NCI-H1092 treated with DMSO at 0.1 percent for 48 hours (cell line): Measurements from ENCODE around the gene PITPNC1.

Experiments used
- DNase-seq: peaks from one replicate; lab custom pipeline; 2025; lab: John Stamatoyannopoulos, UW

PITPNC1 gene

DNA sequence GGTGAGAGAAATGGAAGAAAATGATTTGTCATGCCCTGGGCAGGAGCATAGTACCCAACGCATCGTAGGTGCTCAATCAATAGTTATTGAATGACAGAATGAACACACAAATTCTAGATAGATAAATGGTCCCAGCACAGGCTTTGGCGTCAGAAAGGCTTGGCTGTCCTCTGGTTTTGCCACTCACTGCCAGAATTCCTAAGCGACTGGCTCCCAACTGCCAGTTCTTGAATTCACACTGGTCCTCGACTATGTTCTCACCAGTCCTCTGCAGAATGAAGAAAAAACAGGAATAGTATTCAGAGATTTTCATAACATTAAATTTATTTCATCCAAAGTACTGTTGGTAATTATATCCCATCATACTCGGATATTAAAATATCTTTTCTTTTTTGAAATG lies 177.6 kb downstream of the PITPNC1 start:
- no peak for DNase-seq

DNA sequence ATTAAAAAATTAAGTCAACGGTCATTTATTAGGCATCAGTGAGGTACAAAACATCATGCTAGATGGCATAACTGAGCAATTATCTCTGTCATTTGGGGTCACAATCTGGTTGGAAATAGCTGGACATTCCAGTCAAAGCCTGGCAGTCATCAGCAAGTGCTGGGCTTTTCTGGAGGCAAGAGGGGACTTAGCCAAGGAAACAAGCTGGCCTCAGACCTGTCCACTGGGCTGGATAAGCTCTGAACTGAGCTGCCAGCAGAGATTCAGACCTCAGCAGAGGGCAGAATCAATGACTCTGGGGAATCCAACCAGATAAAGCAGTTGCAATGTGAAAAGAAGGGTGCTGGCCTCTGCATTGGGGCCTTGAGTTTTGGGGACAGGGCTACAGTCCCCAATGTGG lies 178.8 kb downstream of the PITPNC1 start:
- DNase-seq = no peak

DNA sequence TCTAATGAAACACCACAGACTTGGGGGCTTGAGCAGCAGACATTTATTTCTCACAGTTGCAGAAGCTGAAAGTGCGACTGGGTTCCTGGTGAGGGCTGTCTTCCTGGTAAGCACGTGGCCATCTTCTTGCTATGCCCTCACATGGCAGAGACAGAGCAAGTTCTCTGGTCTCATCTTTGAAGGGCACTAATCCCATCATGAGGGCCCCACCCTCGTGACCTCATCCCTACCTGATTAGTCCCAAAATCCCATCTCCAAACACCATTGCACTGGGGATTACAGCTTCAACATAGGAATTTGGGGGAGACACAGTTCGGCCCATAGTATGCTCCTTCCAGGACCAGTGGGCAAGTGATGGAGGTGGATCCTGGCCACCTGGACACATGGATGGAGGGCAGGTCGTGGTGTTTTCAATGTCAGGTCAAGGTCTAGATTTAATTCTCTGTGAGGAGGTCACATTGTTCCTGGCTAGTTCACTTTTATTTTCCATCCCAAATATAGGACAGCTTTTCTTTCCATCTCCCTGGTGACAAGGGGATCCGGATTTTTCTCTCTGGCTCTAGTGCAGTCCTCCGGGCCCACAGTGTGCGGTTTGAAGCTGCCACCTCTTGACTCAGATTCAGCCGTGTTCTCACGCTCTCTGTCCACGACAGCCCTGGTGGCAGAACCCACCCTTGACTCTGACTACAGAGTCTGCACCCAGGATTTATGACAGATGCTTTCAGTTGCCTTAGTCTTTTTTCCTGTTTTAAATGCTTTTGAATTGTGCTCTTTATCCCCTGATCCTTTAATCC lies 180.2 kb downstream of the PITPNC1 start:
- DNase-seq = no peak

DNA sequence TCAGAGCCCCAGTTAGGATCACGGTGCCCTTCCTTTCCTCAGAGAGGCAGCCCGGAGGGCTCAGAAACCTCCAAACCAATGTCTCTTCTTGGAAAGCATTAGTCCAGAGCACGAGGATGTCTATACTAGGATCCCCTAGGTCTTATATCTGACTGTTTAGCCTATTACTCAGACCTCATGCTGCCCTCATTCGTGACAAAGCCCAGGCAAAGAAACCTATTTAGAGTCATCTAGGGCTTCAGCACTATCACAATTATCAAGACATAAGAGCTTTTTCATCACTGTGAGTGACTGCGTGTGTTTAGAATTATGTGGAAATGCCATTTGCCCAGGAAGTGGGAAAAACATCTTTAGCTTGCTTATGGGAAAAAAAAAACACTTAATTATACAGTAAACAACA lies 180.8 kb downstream of the PITPNC1 start:
- no peak for DNase-seq

DNA sequence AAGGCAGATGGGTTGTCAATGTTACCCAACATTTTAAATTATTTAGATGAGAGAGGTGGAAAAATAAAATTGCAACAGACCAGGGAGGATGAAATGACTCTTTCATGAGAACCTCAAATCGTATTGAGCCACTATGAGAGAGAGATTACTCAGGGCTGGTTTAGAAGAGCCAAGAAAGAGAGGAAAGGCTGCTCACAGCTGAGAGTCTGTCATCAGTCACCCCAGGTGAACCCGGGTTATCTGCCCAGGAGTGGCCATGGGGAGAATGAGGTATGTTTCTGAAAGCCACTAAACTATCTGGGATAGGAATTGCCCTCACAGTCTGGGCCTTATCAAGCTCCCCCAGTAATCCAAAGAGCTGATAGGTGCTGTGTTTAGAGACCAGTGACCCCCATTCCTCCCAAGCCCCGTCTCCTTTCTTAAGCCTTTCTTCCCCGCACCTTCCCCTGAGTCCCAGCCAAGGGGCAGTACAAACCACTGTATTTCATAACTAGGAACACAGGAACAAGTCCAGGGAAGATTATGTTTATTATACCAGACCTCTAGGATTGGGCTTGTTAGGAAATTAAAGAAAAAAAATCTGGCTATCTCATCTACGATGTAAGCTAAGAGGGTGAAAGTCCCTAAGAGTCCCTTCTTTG lies 181.8 kb downstream of the PITPNC1 start:
- DNase-seq = no peak

DNA sequence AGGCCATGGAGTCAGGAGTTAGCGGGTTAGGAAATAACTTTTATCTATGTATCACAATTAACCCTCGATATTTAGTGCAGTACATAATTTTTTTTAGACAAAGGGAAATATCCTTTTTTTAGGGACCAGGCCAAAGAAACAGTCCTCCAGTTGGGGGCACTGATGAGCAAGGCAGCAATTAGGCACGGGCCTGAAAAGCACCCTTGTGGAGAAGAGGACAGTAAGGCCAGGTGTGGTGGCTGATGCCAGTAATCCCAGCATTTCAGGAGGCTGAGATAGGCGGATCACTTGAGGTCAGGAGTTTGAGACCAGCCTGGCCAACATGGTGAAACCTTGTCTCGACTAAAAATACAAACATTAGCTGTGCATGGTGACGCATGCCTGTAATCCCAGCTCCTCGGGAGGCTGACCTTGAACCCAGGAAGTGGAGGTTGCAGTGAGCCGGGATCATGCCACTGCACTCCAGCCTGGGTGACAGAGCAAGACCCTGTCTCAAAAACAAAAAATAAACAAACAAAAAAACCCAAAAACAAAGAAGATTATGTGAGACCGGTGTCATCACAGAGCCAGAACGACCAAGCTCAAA lies 182.4 kb downstream of the PITPNC1 start:
- no peak for DNase-seq

DNA sequence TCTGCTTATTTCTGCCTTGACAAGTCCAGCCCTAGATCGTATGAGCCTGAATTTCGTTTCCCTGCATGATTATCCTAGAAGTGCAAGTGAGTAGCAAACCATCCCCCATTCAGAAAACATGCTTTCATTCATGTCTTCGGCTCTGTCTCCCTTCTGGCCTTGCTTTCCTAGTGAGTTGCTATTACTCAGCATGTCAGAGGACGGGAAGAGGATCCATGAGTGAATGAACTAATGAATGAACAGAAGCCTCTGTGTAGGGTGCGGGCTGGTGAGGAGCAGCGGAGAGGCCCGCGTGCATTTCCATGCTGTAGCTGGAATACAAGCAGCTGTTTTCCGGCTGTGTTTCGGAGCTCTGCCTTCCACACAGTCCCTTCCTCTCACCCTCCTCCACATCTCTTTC lies 184.9 kb downstream of the PITPNC1 start:
- DNase-seq = no peak

DNA sequence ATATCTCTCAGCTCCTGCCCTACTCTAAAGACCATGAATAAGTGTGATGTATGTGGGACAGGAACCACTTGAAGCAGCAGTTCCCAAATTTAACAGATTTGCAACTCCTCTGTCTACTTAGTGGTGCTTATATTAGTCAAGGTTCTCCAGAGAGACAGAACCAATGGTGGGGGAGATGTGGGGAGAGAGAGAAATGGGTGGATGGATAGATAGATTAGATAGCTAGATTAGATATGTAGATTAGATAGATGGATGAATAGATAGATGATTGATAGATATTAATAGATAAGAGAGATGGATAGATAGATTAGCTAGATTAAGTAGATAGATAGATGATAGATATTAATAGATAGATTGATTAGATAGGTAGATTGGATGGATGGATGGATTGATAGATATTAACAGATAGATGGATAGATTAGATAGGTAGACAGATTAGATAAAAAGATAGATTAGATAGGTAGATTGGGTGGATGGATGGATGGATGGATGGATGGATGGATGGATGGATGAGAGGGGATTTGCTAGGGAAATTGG lies 186.7 kb downstream of the PITPNC1 start:
- no peak for DNase-seq

DNA sequence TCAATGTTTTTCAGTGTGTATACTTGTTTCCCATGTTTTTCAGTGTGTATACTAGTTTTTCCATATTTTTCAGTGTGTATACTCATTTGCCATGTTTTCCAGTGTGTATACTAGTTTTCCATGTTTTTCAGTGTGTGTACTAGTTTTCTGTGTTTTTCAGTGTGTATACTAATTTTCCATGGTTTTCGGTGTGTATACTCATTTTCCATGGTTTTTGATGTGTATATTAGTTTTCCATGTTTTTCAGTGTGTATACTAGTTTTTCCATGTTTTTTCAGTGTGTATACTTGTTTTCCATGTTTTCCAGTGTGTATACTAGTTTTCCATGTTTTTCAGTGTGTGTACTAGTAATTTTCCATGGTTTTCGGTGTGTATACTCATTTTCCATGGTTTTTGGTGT lies 188.0 kb downstream of the PITPNC1 start:
- no peak for DNase-seq

DNA sequence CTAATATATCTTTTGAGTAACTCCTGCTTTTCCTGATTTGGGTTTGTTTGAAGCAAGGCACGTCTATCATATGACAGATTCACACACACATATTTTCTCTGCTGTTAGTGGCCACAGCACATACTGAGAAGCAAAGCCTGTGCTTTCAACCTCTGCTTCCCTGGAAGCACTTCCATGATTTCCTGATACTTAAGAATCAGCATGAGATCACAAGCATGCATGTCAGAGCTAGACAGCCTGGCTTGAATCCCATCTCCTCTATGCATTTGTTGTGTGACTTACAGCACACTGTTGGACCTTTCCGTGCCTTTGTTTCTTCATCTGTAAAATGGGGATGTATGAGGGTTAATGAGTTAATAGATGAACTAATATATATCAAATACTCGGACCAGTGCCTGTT lies 189.6 kb downstream of the PITPNC1 start:
- no peak for DNase-seq

DNA sequence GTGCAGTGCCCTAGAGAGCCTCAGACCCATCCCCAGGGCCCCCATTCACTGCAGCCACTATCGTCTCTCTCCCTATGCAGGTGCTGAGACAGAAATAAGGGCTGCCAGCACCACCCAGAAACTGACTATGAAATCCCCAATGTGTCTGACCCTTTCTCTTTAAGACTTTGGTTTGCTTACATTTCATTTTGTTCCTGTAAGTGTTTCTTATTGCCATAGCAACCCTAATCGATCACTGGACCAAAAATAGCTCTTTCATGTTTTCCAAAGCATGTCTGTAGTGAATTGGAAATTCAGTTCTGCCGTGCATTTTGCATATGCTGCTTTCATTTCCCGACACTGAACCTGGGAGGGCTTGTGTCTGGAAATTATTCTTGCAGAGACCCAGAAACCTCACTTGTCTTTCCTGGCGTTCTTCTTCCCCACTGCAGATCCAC lies 192.0 kb downstream of the PITPNC1 start:
- no peak for DNase-seq

DNA sequence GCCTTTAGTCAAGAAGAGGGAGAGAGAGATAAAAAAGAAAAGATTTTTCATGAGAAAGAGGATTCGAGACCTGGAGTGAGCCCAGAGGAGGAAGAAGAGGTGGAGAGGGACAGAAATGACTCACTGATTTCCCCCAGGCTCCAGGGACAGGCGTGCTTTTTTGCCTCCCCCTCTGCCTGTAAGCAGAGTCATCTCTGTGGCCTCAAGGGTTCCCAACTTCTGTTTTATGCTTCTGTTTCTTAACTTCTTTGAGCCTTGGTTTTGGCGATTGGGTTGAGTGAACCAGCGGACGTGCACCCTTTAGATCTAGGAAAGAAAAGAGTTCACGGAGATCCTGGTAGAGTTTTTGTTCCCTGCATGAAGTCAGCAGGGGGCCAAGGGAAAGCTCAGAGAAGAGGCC lies 192.8 kb downstream of the PITPNC1 start:
- DNase-seq = no peak

DNA sequence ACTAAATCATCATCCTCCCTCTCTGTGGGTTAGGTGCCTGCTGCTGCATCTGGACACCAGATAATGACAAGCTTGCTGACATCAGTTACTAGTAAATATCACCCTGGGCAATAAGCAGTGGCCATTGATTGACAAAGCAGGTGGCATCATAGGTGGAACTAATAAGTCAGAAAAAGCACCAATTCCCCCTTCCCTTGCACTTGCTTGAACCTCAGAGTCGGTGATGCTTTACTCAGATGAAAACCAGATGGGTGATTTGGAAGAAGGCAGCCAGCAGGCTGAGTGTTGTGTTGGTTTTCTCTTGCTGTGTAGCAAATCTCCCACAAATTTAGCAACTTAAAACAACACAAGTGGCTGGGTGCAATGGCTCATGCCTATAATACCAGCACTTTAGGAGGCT lies 193.7 kb downstream of the PITPNC1 start:
- DNase-seq = no peak

DNA sequence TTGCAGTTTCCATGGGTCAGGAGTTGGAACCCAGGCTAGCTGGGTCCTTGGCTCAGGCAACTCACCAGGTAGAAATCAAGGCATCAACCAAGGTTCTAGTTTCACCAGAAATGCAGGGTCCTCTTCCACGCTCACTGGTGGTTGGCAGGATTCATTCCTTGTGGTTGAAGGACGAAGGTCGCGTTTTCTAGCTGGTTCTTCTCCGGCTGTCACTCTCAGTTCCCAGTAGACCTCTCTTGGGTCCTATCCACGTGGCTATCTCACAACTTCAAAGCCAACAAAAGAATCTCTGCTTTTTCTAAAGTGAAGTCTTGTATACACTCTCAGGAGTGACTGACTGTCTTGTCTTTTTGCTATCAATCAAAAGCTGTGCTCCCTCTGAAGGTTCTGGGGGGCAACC lies 194.4 kb downstream of the PITPNC1 start:
- no peak for DNase-seq

DNA sequence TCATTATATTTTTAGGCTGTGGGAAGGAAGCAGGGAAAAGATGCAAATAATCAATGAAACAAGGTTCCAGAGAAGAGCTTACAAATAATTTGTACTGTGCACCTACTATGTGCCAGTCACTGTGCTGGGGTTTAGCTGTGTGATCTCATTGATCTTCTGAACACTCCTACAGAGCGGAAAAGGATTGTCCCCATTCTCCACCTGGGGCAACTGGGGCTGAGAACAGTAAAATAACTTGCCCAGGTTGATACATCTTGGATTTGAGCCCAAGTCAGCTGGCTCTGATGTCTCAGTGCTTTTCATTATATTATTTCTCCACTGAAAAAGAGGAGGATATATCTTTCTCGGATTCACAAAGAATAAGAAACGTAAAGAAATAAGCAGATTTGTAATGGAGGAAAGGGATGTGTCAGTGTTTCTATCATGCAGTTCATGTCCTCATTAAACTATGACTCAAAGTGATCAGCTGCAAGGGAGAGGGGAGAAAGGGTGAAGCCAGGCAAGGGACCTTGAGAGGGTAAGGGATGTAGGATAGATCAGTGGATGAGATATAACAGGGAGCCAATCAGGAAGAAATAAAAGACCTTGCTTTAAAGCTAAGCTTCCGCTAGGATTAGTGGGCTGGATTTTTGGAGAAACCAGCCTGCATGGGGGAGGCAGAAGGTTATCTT lies 197.0 kb downstream of the PITPNC1 start:
- no peak for DNase-seq

DNA sequence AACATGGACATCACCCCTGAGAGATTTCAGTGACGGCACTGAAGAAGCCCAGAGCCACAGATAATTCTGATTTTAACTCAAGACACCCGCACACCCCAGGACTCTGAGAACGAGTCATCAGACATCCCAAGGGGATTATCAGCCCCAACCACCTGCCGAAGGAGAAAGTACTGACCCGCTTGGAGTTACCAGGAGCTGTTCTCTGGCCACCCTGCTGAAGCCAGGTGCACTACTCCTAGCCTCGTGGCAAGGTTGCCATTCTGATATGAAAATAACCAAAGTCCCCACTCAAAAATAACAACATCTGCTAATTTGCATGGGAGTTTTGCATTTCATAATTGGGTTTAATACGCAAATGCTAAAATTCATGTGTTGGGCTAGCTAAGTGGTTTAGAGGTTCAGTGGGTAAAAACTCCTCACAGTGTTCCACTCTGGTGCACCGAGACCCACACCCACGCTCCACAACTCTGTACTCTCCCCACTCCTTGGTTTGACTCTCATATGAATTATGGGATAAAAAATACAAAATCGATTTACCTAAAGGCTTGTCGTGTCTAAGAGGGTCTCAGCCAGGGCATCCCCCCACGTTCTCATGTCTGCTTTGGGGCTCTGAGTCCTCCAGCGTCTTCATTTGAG lies 197.7 kb downstream of the PITPNC1 start:
- DNase-seq = no peak

DNA sequence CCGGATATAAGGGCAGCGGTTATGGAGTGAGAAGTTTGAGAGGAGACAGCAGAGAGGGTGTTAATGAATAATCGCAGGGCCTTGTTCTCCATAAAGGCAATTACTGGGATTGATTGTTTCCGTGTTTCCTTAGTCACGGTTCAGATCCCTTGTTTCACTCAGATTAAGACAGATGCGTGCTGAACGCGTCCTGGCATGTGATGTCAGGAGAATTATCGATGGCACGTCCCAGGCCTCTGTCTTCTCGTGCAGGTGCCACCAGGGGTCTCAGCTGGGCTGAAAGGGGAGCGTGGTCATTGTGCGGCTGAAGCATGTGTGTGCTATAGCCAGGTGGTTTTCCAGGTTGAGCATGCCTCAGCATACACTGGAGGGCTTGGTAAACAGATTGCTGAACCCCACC lies 198.2 kb downstream of the PITPNC1 start:
- peak; percentile 3 for DNase-seq

DNA sequence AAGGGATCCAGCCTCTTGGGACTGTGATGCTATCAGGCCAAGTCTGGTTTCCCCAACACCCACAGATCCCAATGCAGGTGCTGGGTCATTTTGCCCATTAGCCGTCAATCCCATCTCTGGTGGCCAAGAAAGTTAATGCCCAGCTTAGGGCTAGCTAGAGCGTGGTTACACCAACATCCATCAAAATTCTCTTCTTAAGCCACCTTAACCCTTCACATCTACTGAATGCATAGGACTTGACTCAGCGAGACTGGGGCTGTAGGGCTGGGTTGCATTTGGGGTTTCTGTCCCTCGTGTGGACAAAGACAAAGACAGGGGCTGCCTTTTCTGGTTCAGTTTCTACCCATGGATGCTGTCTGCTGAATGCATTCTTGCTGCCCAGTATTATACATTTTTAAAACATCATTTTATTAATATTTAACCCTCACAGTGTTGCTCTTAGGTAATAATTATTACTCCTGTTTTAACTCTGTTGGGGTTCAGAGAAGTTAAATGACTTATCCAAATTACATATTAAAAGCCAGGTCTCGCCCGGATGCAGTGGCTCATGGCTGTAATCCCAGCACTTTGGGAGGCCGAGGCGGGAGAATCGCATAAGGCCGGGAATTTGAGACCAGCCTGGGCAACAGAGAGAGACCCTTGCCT lies 199.5 kb downstream of the PITPNC1 start:
- DNase-seq = no peak

DNA sequence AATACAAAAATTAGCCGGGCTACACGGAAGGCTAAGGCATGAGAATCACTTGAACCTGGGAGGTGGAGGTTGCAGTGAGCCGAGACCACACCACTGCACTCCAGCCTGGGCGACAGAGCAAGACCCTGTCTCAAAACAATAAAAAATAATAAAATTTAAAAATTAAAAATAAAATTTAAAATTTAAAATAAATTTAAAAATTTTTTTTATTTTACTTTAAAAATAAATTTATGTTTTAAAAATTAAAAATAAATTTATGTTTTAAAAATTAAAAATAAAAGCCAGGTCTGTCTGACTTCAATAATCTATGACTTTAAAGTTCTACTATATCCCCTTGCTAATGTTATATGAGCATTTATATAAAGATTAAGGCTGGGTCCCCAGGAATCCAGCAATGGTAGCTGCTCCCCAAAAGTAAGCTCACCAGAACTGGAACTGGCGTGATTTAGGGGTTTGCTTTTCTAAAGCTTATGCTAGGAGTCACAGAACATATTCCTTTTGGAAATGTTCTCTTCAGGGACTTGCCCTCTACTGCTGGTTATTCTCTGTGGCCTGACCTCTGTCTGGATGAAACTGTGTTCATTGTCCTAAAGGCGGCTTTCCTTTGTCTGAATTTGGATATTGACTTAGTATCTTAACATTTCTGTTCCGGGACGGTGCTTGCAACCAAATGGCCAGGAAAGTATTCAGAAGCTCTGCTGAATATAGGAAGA lies 200.5 kb downstream of the PITPNC1 start:
- DNase-seq = no peak

DNA sequence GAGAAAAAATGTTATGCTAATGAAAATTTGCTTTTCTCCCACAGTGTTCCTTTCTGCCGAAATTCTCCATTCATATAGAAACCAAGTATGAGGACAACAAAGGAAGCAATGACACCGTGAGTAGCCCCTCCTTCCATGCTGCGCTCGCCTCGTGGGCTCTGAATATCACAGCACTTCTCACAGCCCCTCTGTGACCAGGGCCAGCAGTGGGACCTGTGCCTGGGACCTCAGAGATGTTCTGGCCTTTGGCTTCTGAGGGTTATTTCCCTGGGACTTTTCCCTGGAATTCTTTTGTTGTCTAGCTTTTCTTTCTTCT lies 201.0 kb downstream of the PITPNC1 start:
- no peak for DNase-seq
